Mucosa of descending colon (tissue), 3 donors: Measurements from ENCODE around the gene ZP2. TPM values are rescaled to one million over a fixed set of nuclear protein-coding genes. Genes with fewer than 3 reads are reported as not detected.

Experiments
- ATAC-seq: fragments of 200-7000 bp; cut with Tn5 transposase; one replicate; pipeline ENCODE4 v1.9.1; 2020; ENCODE audit warnings: mild to moderate bottlenecking, moderate library complexity
- DNase-seq, 3 donors: peaks; one replicate each; pipeline ENCODE4 v3.0.0-alpha.2; 2020
- H3K36me3 ChIP-seq: fragments of 200-600 bp; one replicate; pipeline ENCODE4 v1.8.0; 2021; ENCODE audit warnings: low read depth, mild to moderate bottlenecking
- H3K4me1 ChIP-seq: fragments of 200-600 bp; one replicate; pipeline ENCODE4 v1.8.0; 2021; ENCODE audit warnings: low read depth, mild to moderate bottlenecking
- H3K4me3 ChIP-seq: fragments of 200-600 bp; one replicate; pipeline ENCODE4 v1.8.0; 2021; ENCODE audit warnings: mild to moderate bottlenecking
- H3K9me3 ChIP-seq: fragments of 200-600 bp; one replicate; pipeline ENCODE4 v1.8.0; 2021; ENCODE audit warnings: mild to moderate bottlenecking
- intact Hi-C, 2 donors: fragments of 100-400 bp; cut with DNase I in 1 of 2; cut with micrococcal nuclease in 1 of 2; formaldehyde crosslinking; loops; one replicate each; pipeline versions ENCODE4 v1.11.0 to v1.11.1; 2022; cut with DNase I, micrococcal nuclease
- total RNA-seq, 3 donors: library from RNA; stranded (reverse); fragmentation: NEBNext Ultra II Directional in 2 of 3; extraction: Animal tissue kit (Norgen Biotek cat#: 25700) in 2 of 3; gene quantifications; one replicate each; pipeline versions ENCODE4 v1.2.1 to v1.2.4, GENCODE V29; 2021 to 2023
- TF ChIP-seq, protein P1 (sequence below): fragments of 200-600 bp; IDR thresholded peaks from one replicate; pipeline ENCODE4 v1.8.0; 2022; ENCODE audit warnings: antibody characterized with exemption, mild to moderate bottlenecking
- donor health status: DM: no; HTN: no; CAD: no; lungs with moderate emphysema.
- donor health status: DM: no; HTN: no; CAD: no.
- donor health status: DM: no; HTN: yes; CAD: no.

The ZP2 gene
- total RNA-seq, 3 donors from 2014 or later = 0.20 TPM; not detected in 2

DNA sequence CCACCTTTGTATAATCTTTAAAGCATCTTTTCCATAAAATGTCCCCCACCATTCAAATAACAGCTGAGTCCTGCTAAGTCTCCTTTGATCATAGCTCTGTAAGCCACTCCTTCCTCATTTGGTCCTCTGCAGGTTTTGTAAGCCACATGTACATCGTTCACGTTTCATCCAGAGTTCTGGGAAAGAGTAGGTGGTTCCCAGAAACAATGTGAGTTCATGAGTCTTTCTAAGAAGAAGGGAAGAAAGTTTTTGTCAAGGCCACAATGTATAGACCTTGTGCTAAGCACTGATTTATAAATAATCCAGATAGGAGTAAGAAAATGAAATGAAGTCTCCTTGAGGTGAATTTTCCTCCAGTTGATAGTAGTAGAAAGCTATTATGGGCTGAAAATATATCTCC lies 13.4 kb upstream of the ZP2 start:
- ATAC-seq = no peak
- H3K9me3 ChIP-seq = no peaks in the 10 kb centered on the region
- intact Hi-C loops = no loop called here

DNA sequence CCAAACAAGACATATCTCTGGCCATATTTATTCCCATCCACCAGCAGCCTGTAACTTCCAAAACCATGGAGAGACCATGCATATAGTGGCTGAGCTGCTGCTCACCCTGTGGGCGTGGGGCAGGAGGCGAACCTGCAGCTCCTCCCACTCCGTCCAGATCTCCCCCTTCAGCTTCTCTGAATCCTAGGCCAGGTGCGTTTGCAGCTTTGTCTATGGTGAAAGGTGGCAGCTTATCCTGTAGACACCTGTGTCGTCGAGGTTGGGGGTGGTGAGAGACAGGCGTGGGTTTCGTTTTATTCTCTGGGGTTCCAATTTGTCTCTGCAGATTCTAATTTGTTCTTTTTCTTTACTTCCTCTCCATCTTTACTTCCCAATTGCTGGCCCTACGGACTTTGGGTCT lies 12.4 kb upstream of the ZP2 start:
- Histone ChIP-seq H3K4me1 (peaks cover 10% of the 10 kb centered on the region), H3K9me3 (no peaks in the 10 kb centered on the region), H3K4me3 (no peak overlapping the region), H3K36me3 (no peaks in the 10 kb centered on the region)
- DNase-seq (peak in 1 of 3 donors; percentile 52), ATAC-seq (peak; percentile 49)
- intact Hi-C loops = no loop called here
- TF ChIP-seq, protein P1, sequence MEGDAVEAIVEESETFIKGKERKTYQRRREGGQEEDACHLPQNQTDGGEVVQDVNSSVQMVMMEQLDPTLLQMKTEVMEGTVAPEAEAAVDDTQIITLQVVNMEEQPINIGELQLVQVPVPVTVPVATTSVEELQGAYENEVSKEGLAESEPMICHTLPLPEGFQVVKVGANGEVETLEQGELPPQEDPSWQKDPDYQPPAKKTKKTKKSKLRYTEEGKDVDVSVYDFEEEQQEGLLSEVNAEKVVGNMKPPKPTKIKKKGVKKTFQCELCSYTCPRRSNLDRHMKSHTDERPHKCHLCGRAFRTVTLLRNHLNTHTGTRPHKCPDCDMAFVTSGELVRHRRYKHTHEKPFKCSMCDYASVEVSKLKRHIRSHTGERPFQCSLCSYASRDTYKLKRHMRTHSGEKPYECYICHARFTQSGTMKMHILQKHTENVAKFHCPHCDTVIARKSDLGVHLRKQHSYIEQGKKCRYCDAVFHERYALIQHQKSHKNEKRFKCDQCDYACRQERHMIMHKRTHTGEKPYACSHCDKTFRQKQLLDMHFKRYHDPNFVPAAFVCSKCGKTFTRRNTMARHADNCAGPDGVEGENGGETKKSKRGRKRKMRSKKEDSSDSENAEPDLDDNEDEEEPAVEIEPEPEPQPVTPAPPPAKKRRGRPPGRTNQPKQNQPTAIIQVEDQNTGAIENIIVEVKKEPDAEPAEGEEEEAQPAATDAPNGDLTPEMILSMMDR = no peak

More for the DNA sequence above, 13.4 kb upstream of the ZP2 start:
- no peak for DNase-seq
- Histone ChIP-seq H3K4me3 (no peak overlapping the region), H3K36me3 (no peaks in the 10 kb centered on the region), H3K4me1 (peaks cover 10% of the 10 kb centered on the region)
- TF ChIP-seq, protein P1 = no peak

DNA sequence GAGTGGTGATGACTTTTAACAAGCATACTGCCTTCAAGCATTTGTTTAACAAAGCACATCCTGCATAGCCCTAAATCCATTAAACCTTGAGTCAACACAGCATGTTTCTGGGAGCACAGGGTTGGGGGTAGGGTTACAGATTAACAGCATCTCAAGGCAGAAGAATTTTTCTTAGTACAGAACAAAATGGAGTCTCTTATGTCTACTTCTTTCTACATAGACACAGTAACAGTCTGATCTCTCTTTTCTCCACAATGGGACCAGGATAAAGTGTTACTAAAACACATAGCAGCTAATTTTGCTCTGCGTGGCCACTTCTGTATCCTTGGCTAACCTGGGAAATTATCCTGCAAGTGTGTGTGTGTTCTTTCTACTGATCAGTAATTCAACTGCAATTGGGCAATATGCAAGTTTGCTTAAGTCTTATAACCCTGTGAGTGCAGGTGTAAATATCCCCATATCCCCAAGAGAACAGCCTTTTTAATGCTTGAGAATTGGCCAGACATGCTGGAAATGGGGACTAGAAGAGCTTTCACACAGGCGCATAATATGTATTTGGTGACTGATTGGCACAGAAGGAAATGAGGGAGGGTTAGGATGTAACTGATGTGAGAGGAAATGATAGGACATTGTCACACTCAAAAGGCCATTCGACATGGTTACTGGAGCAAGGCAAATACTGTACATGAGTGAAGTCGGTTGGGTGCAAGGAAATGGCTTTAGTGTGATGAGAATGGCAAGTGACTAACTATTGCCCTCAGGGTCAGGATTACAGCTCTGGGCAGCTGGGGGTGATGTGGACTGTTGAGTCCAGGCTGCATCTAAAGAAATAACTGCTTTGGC lies 11.3 kb upstream of the ZP2 start:
- peak; percentile 86 for ATAC-seq
- TF ChIP-seq, protein P1 = no peak

DNA sequence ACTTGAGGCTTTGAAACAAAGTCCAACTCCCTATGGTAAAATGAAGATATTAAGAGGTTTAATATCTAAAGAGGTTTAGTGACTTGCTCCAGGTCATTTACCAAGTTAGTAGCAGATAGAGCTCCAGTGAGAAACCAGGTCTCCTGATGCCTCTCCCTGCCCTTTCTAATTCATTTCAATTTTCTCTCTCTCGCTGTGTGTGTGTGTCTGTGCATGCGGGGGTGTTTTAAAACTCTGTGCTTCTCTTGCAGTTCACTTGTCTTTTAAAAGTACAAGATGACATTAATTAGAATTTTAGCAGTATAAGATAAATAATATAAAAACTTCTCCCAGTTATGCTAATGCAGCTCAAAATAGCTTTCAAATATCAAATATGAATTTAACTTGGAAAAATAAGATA lies 8.2 kb upstream of the ZP2 start:
- Histone ChIP-seq H3K4me3 (no peak overlapping the region), H3K9me3 (no peaks in the 10 kb centered on the region), H3K4me1 (peaks cover 10% of the 10 kb centered on the region), H3K36me3 (no peaks in the 10 kb centered on the region)
- intact Hi-C loops = no loop called here
- ATAC-seq = no peak
- TF ChIP-seq, protein P1 = no peak
- no peak for DNase-seq

More for the DNA sequence above, 11.3 kb upstream of the ZP2 start:
- no peaks in the 10 kb centered on the region for H3K9me3 ChIP-seq
- intact Hi-C loops = no loop called here
- H3K4me1 ChIP-seq = peaks cover 10% of the 10 kb centered on the region
- no peaks in the 10 kb centered on the region for H3K36me3 ChIP-seq
- DNase-seq = peak in 1 of 3 donors; percentile 43
- H3K4me3 ChIP-seq = no peak overlapping the region

DNA sequence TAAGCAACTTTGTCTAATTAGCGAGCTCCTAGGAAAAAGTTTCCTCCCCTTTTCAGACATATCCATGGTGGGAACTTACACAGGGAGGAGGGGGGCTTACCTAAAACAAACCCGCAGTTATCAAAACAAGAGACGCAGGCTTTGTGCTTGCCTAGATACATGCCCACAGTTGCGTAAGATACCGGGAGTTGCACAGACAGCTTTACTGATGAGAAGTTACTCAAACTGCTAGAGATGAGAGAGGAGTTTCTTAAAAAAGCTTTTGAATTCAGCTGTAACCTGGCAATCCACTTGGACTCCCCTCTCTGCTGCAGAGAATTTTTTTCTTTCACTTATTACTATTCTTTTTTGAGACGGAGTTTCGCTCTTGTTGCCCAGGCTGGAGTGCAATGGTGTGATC lies 6.8 kb upstream of the ZP2 start:
- DNase-seq = no peak
- TF ChIP-seq, protein P1 = no peak
- Histone ChIP-seq H3K4me3 (no peak overlapping the region), H3K36me3 (no peaks in the 10 kb centered on the region), H3K4me1 (peaks cover 10% of the 10 kb centered on the region), H3K9me3 (no peaks in the 10 kb centered on the region)
- ATAC-seq = no peak
- intact Hi-C loops = no loop called here
